Spleen (tissue), 11 donors: ENCODE results near the gene LDAH. TPM values are rescaled to one million over a fixed set of nuclear protein-coding genes. Genes with fewer than 3 reads are reported as not detected.

ENCODE experiments used
- DNase-seq: peaks from one replicate; pipeline ENCODE4 v3.0.0-alpha.2; 2020
- H3K27ac ChIP-seq, 8 donors: fragments of 200-600 bp; sonication (generic) in 7 of 8; 1 replicate in 4 of 8; 2 replicates in 4 of 8; pipeline versions ENCODE4 v1.5.0 to v1.8.0; 2016 to 2021; ENCODE audit warnings: inconsistent platforms in 4 of 8, mild to moderate bottlenecking in 4 of 8, moderate library complexity in 1 of 8
- H3K27me3 ChIP-seq, 7 donors: fragments of 200-600 bp; sonication (generic) in 6 of 7; replicated peaks in 1 of 7; 1 replicate in 4 of 7; 2 replicates in 3 of 7; pipeline versions ENCODE4 v1.5.0 to v1.8.0; 2016 to 2021; ENCODE audit warnings: inconsistent platforms in 3 of 7, mild to moderate bottlenecking in 1 of 7
- H3K36me3 ChIP-seq, 6 donors: fragments of 200-600 bp; sonication (generic) in 5 of 6; 1 replicate in 4 of 6; 2 replicates in 2 of 6; pipeline versions ENCODE4 v1.5.0 to v1.8.0; 2016 to 2021; ENCODE audit warnings: inconsistent platforms in 2 of 6
- H3K4me1 ChIP-seq, 6 donors: fragments of 200-600 bp; sonication (generic) in 5 of 6; 1 replicate in 3 of 6; 2 replicates in 3 of 6; pipeline versions ENCODE4 v1.5.0 to v1.8.0; 2016 to 2021; ENCODE audit warnings: inconsistent platforms in 3 of 6
- H3K4me3 ChIP-seq, 8 donors: fragments of 200-600 bp; sonication (generic) in 7 of 8; 1 replicate in 4 of 8; 2 replicates in 4 of 8; pipeline versions ENCODE4 v1.5.0 to v1.8.0; 2016 to 2021; ENCODE audit warnings: inconsistent platforms in 4 of 8, mild to moderate bottlenecking in 4 of 8, moderate library complexity in 2 of 8
- H3K9me3 ChIP-seq, 8 donors: fragments of 200-600 bp; sonication (generic) in 7 of 8; 1 replicate in 4 of 8; 2 replicates in 4 of 8; pipeline versions ENCODE4 v1.5.0 to v1.8.0; 2016 to 2021; ENCODE audit warnings: inconsistent platforms in 4 of 8
- CTCF ChIP-seq, 11 experiments: fragments of 200-600 bp in 7 of 11; fragments of 450-650 bp in 4 of 11; sonication (generic) in 4 of 11; IDR thresholded peaks in 8 of 11; conservative IDR thresholded peaks in 3 of 11; 1 replicate in 7 of 11; 2 replicates in 4 of 11; pipeline versions ENCODE4 v1.4.0 to v1.8.0; 2016 to 2021; ENCODE audit warnings: antibody characterized with exemption in 11 of 11, inconsistent platforms in 4 of 11, mild to moderate bottlenecking in 1 of 11
- POLR2A ChIP-seq, 3 donors: fragments of 450-650 bp; IDR thresholded peaks; one replicate each; pipeline ENCODE4 v1.5.1; 2017; ENCODE audit warnings: antibody characterized with exemption in 3 of 3, mild to moderate bottlenecking in 1 of 3
- POLR2AphosphoS5 ChIP-seq, 3 donors: sonication (generic); formaldehyde crosslinking; IDR thresholded peaks; one replicate each; pipeline ENCODE4 v1.5.1; 2017; ENCODE audit warnings: antibody characterized with exemption in 3 of 3
- WGBS, 5 donors: extraction: QIAGEN DNeasy Blood & Tissue Kit in 3 of 5; methylation state at CpG; one replicate each; pipeline versions ENCODE4 v1.1.5 to v1.1.7; 2013 to 2018; 5-methylcytosine and 5-hydroxymethylcytosine counted together
- intact Hi-C: fragments of 100-400 bp; cut with DNase I; formaldehyde crosslinking; loops from one replicate; pipeline ENCODE4 v1.15.0; 2023; ENCODE audit warnings: low total_unique reads
- polyA plus RNA-seq, 3 donors: library from polyadenylated mRNA; stranded (reverse); fragments of 200-250 nt; gene quantifications; one replicate each; pipeline ENCODE4 v1.2.1, GENCODE V29; 2013
- total RNA-seq, 7 donors: library from RNA; depleted of rRNA in 3 of 7; stranded (reverse); fragments of >200 nt in 3 of 7; fragmentation: NEBNext Ultra II Directional in 4 of 7; extraction: Animal tissue kit (Norgen Biotek cat#: 25700) in 4 of 7; gene quantifications; one replicate each; pipeline versions ENCODE4 v1.1.0 to v1.2.1, GENCODE V29; 2016 to 2021
- donor health status: healthy with polysubstance abuse.
- donor health status: DM: no; HTN: no; CAD: no; lungs with moderate emphysema.
- donor health status: DM: no; HTN: no; CAD: no.
- donor health status: Bipolar disorder and iron deficiency.
- donor health status: healthy.
- donor health status: DM: no; HTN: no; CAD: no.
- donor health status: DM: yes; HTN: yes; CAD: no.

Gene LDAH
- total and polyA plus RNA-seq, 10 donors = 5.8 to 33.2 (median 21.1) TPM

GRCh38 chr2:20747317-20747716 is 75.6 kb downstream of the LDAH start:
- Histone ChIP-seq H3K27me3 (no peaks in the 10 kb centered on the region), H3K9me3 (peaks cover 0 to 6% (median 3%) of the 10 kb centered on the region in 8 donors), H3K27ac (no peak overlapping the region), H3K36me3 (peaks cover 0 to 23% (median 2%) of the 10 kb centered on the region in 6 donors), H3K4me3 (no peak overlapping the region), H3K4me1 (peaks cover 0 to 10% (median 0%) of the 10 kb centered on the region in 6 donors)
- TF ChIP-seq POLR2A (IDR thresholded peaks at IDR 0.05) (no peak), CTCF (IDR thresholded peaks at IDR 0.05 in 8 of 11, conservative IDR thresholded peaks at IDR 0.05 in 3 of 11) (no peak), POLR2AphosphoS5 (IDR thresholded peaks at IDR 0.05) (no peak)
- no peak for DNase-seq
- intact Hi-C loops = no loop called here
- WGBS, 5 donors = 72 to 92% (median 83%) methylated on average over 1 of the region's 1 CpG

- intact Hi-C loops = no loop called here
- DNase-seq = no peak
- H3K4me3 ChIP-seq = no peak overlapping the region
- TF ChIP-seq CTCF (IDR thresholded peaks at IDR 0.05 in 8 of 11, conservative IDR thresholded peaks at IDR 0.05 in 3 of 11) (no peak), POLR2A (IDR thresholded peaks at IDR 0.05) (no peak), POLR2AphosphoS5 (IDR thresholded peaks at IDR 0.05) (no peak)
- H3K36me3 ChIP-seq = peaks cover 0 to 13% (median 0%) of the 10 kb centered on the region in 6 donors
- no peaks in the 10 kb centered on the region for H3K9me3 ChIP-seq
- H3K27me3 ChIP-seq = no peaks in the 10 kb centered on the region
- 30 to 59% (median 43%) methylated on average over 2 of the region's 2 CpGs for WGBS, 5 donors
- peaks cover 0 to 10% (median 0%) of the 10 kb centered on the region in 6 donors for H3K4me1 ChIP-seq
- no peak overlapping the region for H3K27ac ChIP-seq
Measured at GRCh38 chr2:20745924-20746555, 76.9 kb downstream of the LDAH start.

- Histone ChIP-seq H3K9me3 (no peaks in the 10 kb centered on the region), H3K36me3 (peaks cover 0 to 5% (median 0%) of the 10 kb centered on the region in 6 donors), H3K4me1 (peaks cover 0 to 10% (median 0%) of the 10 kb centered on the region in 6 donors), H3K27ac (no peak overlapping the region), H3K4me3 (no peak overlapping the region), H3K27me3 (no peaks in the 10 kb centered on the region)
- no peak for DNase-seq
- intact Hi-C loops = no loop called here
- 64 to 87% (median 77%) methylated on average over 2 of the region's 2 CpGs for WGBS, 5 donors
- TF ChIP-seq POLR2AphosphoS5 (IDR thresholded peaks at IDR 0.05) = no peak
- no peak for TF ChIP-seq POLR2A (IDR thresholded peaks at IDR 0.05)
- no peak for TF ChIP-seq CTCF (IDR thresholded peaks at IDR 0.05 in 8 of 11, conservative IDR thresholded peaks at IDR 0.05 in 3 of 11)
Measured at GRCh38 chr2:20744366-20745335, 78.2 kb downstream of the LDAH start.

GRCh38 chr2:20738772-20739171 is 84.1 kb downstream of the LDAH start:
- Histone ChIP-seq H3K36me3 (peaks cover 0 to 22% (median 0%) of the 10 kb centered on the region in 6 donors), H3K27ac (no peak overlapping the region), H3K4me1 (peaks cover 0 to 18% (median 0%) of the 10 kb centered on the region in 6 donors), H3K4me3 (no peak overlapping the region), H3K27me3 (no peaks in the 10 kb centered on the region), H3K9me3 (no peaks in the 10 kb centered on the region)
- TF ChIP-seq CTCF (IDR thresholded peaks at IDR 0.05 in 8 of 11, conservative IDR thresholded peaks at IDR 0.05 in 3 of 11) (no peak), POLR2A (IDR thresholded peaks at IDR 0.05) (no peak), POLR2AphosphoS5 (IDR thresholded peaks at IDR 0.05) (no peak)
- no peak for DNase-seq
- intact Hi-C loops = no loop called here
